GM12891 (cell line): ENCODE results near the gene GNB5.
A peak's percentile ranks its signal among the peaks of the same experiment; 100 is the strongest.
"Not testable (repeated sequence)": the region's sequence is repeated elsewhere in the genome, so short reads cannot be mapped to it uniquely, and the experiment has no call there.

Experiments used
- DNase-seq: peaks from one replicate; pipeline ENCODE4 v3.0.0; 2011; ENCODE audit warnings: low spot score; ENCODE audit not compliant: insufficient read length
- FAIRE-seq: peaks from 2 replicates; lab custom pipeline; 2011; peaks lifted over from hg19 to GRCh38; lab: Jason Lieb, UNC
- PAX5 ChIP-seq: IDR thresholded peaks from 2 replicates; pipeline ENCODE4 v1.6.1; 2011; ENCODE audit warnings: low read length, moderate library complexity, mild to moderate bottlenecking; ENCODE audit not compliant: insufficient read depth, severe bottlenecking
- POLR2A ChIP-seq: IDR thresholded peaks from 2 replicates; pipeline ENCODE4 v1.6.1; 2011; ENCODE audit warnings: low read depth, low read length, control low read depth
- POLR2AphosphoS5 ChIP-seq: IDR thresholded peaks from 2 replicates; pipeline ENCODE4 v1.6.1; 2011; ENCODE audit warnings: low read depth, low read length, control low read depth
- POU2F2 ChIP-seq: IDR thresholded peaks from 2 replicates; pipeline ENCODE4 v1.6.1; 2011; ENCODE audit warnings: low read depth, mild to moderate bottlenecking, control low read depth, low read length, moderate library complexity
- SPI1 ChIP-seq: IDR thresholded peaks from 2 replicates; pipeline ENCODE4 v1.6.1; 2011; ENCODE audit warnings: low read depth, low read length, control low read depth
- TAF1 ChIP-seq: IDR thresholded peaks from 2 replicates; pipeline ENCODE4 v1.6.1; 2011; ENCODE audit warnings: low read depth, low read length, control low read depth

The GNB5 gene

DNA sequence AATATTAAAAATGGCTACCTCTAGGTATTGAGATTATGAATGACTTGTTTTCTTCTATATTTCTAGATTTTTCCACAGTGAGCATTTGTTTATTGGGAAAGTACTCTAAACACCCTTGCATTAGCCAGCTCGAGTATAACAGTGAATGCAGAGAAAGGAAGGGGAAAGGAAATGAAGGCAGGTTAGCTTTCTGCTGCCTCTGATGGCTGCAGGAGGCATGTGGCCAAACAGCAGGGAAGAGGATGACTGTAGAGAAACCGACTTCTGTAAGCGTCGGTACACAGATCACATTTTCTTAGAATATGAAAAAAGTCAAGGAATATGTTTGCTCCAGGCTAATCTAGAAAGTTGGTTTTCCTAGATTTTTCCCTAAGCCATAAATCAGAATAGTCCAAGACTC lies 19.8 kb downstream of the GNB5 start:
- FAIRE-seq (no peak), DNase-seq (no peak)
- TF ChIP-seq SPI1 (no peak), PAX5 (no peak)

DNA sequence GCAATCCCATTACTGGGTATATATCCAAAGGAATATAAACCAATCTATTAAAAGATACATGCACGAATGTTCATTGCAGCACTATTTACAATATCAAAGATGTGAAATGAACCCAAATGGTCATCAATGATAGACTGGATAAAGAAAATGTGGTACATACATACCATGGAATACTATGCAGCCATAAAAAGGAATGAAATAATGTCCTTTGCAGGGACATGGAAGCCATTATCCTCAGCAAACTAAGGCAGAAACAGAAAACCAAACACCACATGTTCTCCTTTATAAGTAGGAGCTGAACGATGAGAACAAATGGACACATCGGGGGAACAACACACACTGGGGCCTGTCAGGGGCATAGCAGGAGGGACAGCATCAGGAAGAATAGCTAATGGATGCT lies 21.0 kb downstream of the GNB5 start:
- not testable (repeated sequence) for FAIRE-seq, DNase-seq

DNA sequence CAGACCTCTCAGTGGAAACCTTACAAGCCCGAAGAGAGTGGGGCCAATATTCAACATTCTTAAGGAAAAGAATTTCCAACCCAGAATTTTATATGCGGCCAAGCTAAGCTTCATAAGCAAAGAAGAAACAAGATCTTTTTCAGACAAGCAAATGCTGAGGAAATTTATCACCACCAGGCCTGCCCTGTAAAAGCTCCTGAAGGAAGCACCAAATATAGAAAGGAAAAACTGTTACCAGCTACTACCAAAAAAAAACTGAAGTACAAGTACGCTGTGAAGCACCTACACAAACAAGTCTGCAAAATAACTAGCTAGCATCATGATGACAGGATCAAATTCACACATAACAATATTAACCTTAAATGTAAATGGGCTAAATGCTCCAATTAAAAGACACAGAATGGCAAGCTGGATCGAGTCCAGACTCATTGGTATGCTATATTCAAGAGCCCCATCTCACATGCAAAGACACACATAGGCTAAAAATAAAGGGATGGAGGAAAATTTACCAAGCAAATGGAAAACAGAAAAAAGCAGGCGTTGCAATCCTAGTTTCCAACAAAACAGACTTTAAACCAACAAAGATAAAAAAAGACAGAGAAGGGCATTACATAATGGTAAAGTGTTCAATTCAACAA lies 25.6 kb downstream of the GNB5 start:
- not testable (repeated sequence) for FAIRE-seq, DNase-seq

GRCh38 chr15:52164631-52165265 lies 26.4 kb downstream of the GNB5 start:
- TF ChIP-seq POU2F2 (no peak), SPI1 (peak; percentile 72)
- FAIRE-seq (no peak), DNase-seq (no peak)

- no peak for DNase-seq
- no peak for TF ChIP-seq SPI1
- TF ChIP-seq POU2F2: no peak
- no peak for TF ChIP-seq POLR2A
- TF ChIP-seq POLR2AphosphoS5: no peak
- no peak for TF ChIP-seq TAF1
- no peak for TF ChIP-seq PAX5
- FAIRE-seq: no peak
Observed at GRCh38 chr15:52163321-52164190, 27.6 kb downstream of the GNB5 start.

DNA sequence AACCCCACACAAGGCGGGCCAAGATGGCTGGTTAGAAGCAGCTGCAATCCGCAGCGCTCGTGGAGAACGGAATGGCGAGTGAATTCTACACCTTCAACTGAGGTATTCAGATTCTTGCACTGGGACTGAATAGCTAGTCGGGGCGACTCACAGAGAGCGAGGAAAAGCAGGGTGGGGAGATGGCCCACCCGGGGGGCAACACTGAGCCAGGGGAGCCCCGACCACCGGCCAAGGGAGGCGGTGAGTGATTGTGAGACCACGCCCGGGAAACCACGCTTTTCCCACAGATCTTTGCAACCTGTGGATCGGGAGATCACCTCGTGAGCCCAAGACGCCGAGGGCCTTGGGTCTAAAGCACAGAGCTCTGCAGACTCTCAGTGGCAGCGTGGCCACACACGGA lies 28.3 kb downstream of the GNB5 start:
- DNase-seq (no peak), FAIRE-seq (no peak)
- TF ChIP-seq TAF1 (no peak), PAX5 (no peak), POLR2A (no peak), POU2F2 (no peak), SPI1 (no peak), POLR2AphosphoS5 (no peak)

- TF ChIP-seq SPI1 (no peak), POLR2A (no peak), TAF1 (no peak), POLR2AphosphoS5 (no peak), PAX5 (no peak), POU2F2 (no peak)
- no peak for FAIRE-seq
- DNase-seq: no peak
Observed at GRCh38 chr15:52162260-52162659, 28.9 kb downstream of the GNB5 start.

DNA sequence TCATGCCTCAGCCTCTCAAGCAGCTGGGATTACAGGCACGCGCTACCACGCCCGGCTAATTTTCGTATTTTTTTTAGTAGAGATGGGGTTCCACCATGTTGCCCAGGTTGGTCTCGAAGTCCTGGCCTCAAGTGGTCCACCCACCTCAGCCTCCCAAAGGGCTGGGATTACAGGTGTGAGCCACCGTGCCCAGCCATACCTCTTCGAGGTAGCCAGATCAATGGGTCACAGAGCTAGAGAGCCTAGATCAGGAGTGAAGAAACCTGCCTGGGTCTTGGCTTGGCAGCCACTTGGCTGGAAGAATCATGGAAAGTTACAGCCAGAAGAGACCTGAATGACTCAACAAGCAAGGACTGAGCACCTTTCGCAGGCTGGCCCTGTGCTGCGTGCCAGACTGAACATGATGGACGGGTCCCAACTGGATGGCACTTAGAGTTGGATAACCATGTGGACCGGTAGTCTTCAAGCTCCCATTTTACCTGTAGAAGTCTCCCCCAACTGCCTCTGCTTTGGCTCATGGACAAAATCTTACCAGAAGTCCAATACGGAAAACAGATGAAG lies 29.7 kb downstream of the GNB5 start:
- FAIRE-seq (no peak), DNase-seq (no peak)
- TF ChIP-seq POLR2A: no peak
- TF ChIP-seq TAF1: no peak
- no peak for TF ChIP-seq SPI1
- TF ChIP-seq POLR2AphosphoS5: no peak
- TF ChIP-seq POU2F2: no peak
- TF ChIP-seq PAX5: no peak

- DNase-seq (no peak), FAIRE-seq (no peak)
- TF ChIP-seq POU2F2 (no peak), PAX5 (no peak), SPI1 (no peak), TAF1 (no peak), POLR2A (no peak), POLR2AphosphoS5 (no peak)
Observed at GRCh38 chr15:52159645-52160044, 31.5 kb downstream of the GNB5 start.

GRCh38 chr15:52158084-52158765 lies 33.0 kb downstream of the GNB5 start:
- TF ChIP-seq POLR2AphosphoS5 (no peak), POU2F2 (no peak), TAF1 (no peak), POLR2A (no peak), PAX5 (no peak), SPI1 (no peak)
- DNase-seq (no peak), FAIRE-seq (no peak)
